Muscle of arm (tissue), 12 donors: ENCODE data around the gene TBC1D5. TPM values are rescaled to one million over a fixed set of nuclear protein-coding genes. Genes with fewer than 3 reads are reported as not detected.
"Not testable (repeated sequence)": the region's sequence is repeated elsewhere in the genome, so short reads cannot be mapped to it uniquely, and the experiment has no call there.

Experiments used
- DNase-seq: peaks from one replicate; pipeline ENCODE4 v3.0.0-alpha.2; 2013
- polyA plus RNA-seq, 12 donors: library from polyadenylated mRNA; unstranded; fragments of 120-200 nt; gene quantifications; one replicate each; pipeline ENCODE4 v1.2.1, GENCODE V29; 2013; ENCODE audit not compliant: insufficient read length in 12 of 12

Gene TBC1D5
- polyA plus RNA-seq, 12 donors = 26.0 to 38.1 (median 33.3) TPM; not detected in 1

- no peak for DNase-seq
These were observed 331.1 kb downstream of the TBC1D5 start for GRCh38 chr3:17411157-17411877.

DNA sequence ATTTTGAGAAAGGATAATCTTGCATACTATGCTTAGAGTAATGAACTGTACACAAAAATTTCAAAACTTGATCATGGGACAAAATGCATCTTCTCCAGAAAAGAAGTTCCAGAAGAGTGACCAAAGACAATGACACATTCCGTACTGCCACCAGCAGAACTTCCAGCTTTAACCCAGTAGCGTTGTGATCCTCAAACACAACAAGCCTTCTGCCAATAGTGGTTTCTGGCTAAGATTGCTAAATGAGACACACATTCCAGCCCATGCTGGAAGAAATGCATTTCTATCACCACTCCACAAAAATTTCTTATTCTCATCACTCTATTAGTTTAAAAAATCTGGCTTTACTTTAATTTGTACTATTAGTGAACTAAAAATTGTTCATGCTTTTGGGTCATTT lies 334.9 kb downstream of the TBC1D5 start:
- no peak for DNase-seq

DNA sequence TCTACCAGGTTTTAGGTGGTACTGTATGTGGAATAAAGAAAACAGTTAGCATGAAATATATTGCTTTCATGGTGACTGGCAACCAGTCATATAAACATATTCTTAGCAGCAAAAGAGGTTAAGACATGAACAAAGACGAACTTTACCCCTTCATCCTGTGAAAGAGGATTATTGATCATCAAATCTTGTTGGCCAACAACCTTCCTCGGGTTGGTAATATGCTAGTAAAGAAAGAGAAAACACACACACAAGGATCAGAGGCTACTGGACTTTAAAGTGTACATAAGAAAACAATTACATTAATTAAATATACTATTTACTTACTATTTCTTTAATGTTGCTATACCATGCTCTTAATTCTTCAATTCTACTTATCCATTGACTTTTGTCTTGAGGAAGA lies 337.9 kb downstream of the TBC1D5 start:
- DNase-seq = no peak

DNA sequence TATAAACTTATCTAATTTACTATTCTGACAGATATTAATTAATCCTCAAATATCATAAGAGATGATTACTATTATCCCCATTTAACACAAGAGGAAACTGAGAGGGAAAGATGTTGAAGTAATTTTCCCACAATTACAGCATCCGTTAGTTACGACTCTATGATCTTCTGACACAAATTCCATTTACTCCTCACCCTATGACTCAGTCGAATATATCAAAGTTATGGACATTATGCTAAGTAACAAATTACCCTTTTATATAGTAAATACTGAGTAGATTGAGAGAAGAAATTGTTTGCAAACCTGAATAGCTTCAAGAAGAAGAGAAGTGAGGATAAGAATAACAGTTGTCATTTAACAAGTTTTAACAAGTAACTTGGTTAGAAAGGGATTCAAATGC lies 340.0 kb downstream of the TBC1D5 start:
- DNase-seq = no peak

GRCh38 chr3:17401912-17402311 lies 340.5 kb downstream of the TBC1D5 start:
- DNase-seq = no peak

- no peak for DNase-seq
These were observed 342.8 kb downstream of the TBC1D5 start for GRCh38 chr3:17399586-17399985.

GRCh38 chr3:17398959-17399551 lies 343.4 kb downstream of the TBC1D5 start:
- DNase-seq = no peak

- DNase-seq = no peak
These were observed 346.4 kb downstream of the TBC1D5 start for GRCh38 chr3:17396036-17396435.

DNA sequence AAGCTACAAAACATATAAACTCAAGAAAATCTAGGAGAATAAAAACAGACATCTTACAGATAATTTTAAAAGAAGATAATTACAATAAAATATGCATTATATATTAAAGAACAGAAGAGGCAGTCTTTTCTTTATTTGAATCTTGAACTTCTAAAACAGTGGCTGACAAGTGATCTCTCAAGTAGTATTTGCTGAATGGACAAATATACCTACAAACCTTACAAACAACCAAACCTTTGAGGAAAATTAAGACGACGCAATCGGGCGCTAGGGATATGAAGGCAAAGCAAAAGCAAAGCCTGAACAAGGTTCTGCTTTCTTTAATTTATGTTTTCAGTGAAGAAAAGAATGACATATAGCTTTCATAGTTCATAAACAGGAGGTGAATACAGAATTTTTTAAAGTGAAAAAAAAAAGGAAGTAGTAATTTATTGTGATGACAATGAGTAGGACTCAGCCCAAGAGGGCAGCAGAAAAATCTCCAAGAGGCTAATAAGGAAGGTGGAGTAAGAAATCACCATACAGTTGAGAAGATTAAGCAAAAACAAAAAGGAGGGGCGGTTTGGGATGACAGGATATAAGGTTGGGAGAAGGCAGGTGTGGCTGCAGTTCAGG lies 347.8 kb downstream of the TBC1D5 start:
- DNase-seq = no peak

- not testable (repeated sequence) for DNase-seq
These were observed 349.9 kb downstream of the TBC1D5 start for GRCh38 chr3:17392516-17392915.

GRCh38 chr3:17390785-17391184 lies 351.6 kb downstream of the TBC1D5 start:
- DNase-seq = no peak

- DNase-seq = no peak
These were observed 355.3 kb downstream of the TBC1D5 start for GRCh38 chr3:17387108-17387507.

- DNase-seq = no peak
These were observed 356.0 kb downstream of the TBC1D5 start for GRCh38 chr3:17386432-17386831.

DNA sequence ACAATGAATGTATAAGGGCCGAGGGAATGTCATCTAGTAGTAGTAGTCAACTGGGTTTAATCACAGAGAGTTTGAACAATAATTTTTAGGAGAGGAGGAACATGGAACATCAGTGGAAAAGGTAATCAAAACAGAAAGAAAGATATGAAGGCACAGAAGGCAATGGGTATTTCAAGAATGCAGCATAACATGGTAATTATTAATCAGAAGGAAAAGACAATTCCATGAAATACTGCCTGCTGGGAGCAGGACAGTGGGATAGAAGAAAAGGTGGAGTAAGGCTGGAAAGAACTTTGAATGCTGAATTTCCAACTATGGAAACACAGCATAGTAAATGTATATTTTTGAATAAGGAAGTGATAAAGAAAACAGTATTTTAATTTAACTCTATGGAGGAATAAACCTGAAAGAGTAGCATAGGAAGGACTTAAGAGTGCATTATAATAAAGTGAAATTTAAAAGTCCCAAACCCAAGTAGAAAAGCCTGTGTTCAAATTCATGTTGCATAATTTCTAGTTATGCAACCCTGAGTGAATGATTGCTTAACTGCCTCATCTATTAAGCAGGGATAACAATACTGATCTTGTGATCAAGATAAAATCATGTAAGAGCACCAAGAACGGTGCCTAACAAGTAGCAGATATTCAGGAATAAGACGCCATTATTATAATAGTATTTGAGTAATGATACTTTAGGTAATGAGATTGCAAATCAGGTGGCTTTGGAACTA lies 357.7 kb downstream of the TBC1D5 start:
- DNase-seq = no peak

- no peak for DNase-seq
These were observed 369.1 kb downstream of the TBC1D5 start for GRCh38 chr3:17373304-17373703.

DNA sequence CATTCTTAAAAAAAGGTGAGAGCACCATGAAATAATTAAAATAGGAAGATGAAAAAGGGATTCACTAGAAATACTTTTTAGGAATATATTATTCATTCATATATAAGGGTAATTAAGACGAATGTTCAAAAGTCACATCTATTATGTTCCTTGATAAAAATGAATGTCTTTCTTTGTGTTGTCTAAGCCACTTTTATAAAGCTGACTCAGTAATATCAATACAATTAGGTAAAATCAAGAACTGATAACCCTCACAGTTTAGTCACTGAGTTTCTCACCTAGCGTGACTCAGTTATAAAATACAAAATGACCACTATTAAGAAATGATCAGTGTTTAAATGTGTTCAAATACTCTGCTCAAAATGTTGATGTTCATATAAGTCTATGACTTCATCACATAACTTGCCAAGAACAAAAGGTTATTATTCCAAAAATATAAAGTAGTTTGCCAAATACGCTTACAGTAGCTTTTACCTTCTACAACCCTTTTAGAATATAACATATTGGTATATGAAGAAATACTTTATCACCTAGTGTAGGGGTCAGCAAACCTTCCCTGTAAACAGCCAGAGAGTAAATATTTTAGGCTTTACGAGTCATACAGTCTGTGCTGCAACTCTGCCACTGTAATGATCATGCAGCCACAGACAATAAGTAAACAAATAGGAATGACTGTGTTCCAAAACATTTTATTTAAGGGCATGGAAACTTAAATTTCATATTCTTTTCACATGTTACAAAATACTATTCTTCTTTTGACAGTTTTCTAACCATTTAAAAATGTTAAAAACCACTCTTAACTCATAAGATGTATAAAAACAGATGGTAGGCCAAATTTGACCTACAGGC lies 369.8 kb downstream of the TBC1D5 start:
- DNase-seq = peak; percentile 28

- no peak for DNase-seq
These were observed 372.5 kb downstream of the TBC1D5 start for GRCh38 chr3:17369973-17370372.

GRCh38 chr3:17367171-17367570 lies 375.3 kb downstream of the TBC1D5 start:
- no peak for DNase-seq

- DNase-seq = no peak
These were observed 381.4 kb downstream of the TBC1D5 start for GRCh38 chr3:17360991-17361390.

- DNase-seq = no peak
These were observed 382.5 kb downstream of the TBC1D5 start for GRCh38 chr3:17359911-17360310.

DNA sequence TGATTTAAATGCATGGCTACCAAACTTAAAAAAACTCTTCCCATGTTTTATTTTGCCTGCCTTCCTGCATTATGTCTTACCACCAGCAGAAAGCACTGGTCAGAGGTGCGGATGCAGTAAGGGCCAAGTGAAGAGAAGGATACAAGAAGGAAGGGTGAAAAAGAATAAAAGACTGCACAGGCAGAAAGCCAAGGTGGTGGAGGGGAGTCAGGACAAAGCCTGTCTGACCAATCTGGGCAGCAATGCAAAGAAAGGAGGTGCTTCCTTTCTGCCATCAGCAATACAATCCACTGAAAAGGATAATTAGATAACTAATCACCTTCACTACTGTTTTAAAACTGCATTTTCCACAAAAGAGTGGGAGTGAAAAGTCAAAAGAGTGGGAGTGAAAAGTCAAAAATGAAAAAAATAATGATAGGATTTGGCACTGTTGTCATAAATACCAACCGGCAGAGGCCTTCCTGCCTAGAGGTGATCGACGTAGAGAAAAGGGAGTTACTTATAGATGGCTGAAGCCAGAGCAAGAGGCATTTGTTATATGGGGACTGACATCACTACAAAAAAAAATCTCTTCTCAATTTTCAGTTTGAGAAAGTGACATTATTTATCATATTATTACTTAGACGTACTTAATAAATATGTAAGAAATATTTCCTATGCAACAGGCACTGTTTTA lies 385.3 kb downstream of the TBC1D5 start:
- no peak for DNase-seq
